ENCODE measurements around the gene KCNK6.

KCNK6 gene

DNA sequence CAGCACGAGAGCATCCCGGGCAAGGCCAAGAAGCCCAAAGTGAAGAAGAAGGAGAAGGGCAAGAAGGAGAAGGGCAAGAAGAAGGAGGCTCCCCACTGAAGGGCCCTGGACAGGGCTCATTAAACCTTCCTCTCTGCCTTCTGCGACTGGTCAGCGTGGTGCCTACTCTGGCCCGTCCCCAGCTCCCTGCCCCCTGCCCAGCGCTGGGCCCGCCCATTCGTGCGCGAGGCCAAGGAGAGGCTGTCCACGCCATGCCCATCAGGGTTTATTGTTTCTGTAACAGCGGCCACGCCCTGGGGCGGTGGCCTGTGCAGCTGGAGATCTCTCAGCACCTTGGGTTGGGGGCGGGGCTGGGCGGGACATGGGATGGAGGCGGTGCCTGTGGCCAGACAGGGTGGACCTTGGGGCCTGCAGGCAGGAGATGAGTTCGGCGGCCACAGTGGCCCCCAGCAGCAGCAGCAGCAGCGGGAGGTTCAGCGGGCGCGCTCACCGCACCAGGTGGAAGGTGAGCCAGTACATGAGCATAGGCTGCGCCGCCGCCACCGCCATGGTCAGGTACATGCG, 14.7 kb upstream of the KCNK6 start:
- Histone ChIP-seq H3K4me3 (ENCODE audit: low read length) (peak overlapping the region; percentile 44), H3K9ac (ENCODE audit: low read length) (peak overlapping the region; percentile 56), H3K27ac (ENCODE audit: low read depth, low read length) (peak overlapping the region; percentile 14), H3K4me1 (ENCODE audit: control insufficient read depth, insufficient read depth, low read length) (no peaks in the 10 kb centered on the region), H3K36me3 (ENCODE audit: control insufficient read depth, insufficient read depth, low read length) (peaks cover 20% of the 10 kb centered on the region), H3K27me3 (ENCODE audit: control insufficient read depth, insufficient read depth, low read length) (no peaks in the 10 kb centered on the region)

DNA sequence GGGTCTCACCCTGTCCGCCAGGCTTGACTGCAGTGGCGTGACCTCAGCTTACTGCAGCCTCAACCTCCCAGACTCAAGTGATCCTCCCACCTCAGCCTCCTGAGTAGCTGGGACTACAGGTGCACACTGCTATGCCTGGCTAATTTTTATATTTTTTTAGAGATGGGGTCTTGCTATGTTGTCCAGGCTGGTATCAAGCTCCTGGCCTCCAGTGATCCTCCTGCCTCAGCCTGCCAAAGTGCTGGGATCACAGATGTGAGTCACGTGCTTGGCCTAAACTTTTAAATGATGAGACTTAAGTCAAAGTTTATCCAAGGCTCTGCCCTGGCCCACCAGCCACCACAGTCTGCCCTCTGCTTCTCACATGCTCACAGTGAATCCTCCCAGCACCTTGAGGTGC, 13.4 kb upstream of the KCNK6 start:
- H3K4me1 ChIP-seq (ENCODE audit: control insufficient read depth, insufficient read depth, low read length): no peaks in the 10 kb centered on the region
- no peaks in the 10 kb centered on the region for H3K27me3 ChIP-seq (ENCODE audit: control insufficient read depth, insufficient read depth, low read length)
- H3K36me3 ChIP-seq (ENCODE audit: control insufficient read depth, insufficient read depth, low read length): peaks cover 20% of the 10 kb centered on the region
- no peak overlapping the region for H3K27ac ChIP-seq (ENCODE audit: low read depth, low read length)
- H3K4me3 ChIP-seq (ENCODE audit: low read length): no peak overlapping the region
- no peak overlapping the region for H3K9ac ChIP-seq (ENCODE audit: low read length)

DNA sequence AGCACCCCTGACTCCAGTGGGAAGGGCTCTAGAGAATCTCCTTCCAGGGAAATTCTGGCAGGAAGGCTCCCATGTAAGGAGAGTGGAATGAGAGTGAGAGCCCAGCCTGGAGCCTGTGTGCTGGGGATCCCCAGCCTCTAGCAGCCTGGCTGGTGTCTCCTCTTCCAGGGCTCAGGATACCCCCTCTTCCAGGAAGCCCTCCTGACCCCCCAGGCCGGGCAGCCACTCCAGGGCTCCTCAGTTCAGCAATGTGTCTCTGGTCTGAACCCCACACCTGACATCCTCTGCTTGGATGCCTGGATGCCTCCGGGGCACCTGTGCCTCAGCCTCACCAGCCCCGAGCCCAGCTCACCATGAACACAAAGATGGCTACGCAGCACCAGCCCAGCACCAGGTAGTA, 12.6 kb upstream of the KCNK6 start:
- Histone ChIP-seq H3K9ac (ENCODE audit: low read length) (no peak overlapping the region), H3K4me1 (ENCODE audit: control insufficient read depth, insufficient read depth, low read length) (no peaks in the 10 kb centered on the region), H3K36me3 (ENCODE audit: control insufficient read depth, insufficient read depth, low read length) (peaks cover 20% of the 10 kb centered on the region), H3K27ac (ENCODE audit: low read depth, low read length) (no peak overlapping the region), H3K4me3 (ENCODE audit: low read length) (no peak overlapping the region), H3K27me3 (ENCODE audit: control insufficient read depth, insufficient read depth, low read length) (no peaks in the 10 kb centered on the region)

DNA sequence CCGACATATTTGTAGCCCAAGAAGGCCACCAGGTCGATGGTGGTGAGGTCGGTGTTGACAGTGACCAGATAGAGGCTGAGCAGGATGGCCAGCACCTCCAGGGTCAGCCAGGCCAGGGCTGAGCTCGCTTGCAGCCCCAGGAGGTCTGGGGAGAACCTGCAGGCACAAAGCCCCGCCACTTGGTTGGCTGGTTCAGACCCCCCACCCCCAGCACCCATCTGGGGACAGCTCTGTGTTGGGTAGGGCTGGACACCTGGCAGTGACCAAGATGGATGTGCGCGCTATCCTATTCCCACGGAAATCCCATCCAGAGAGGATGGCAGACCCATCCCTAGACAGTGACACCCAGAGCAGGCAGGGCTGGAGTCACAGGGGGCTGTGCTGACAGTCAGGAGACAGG, 12.0 kb upstream of the KCNK6 start:
- Histone ChIP-seq H3K36me3 (ENCODE audit: control insufficient read depth, insufficient read depth, low read length) (peaks cover 20% of the 10 kb centered on the region), H3K27ac (ENCODE audit: low read depth, low read length) (no peak overlapping the region), H3K9ac (ENCODE audit: low read length) (no peak overlapping the region), H3K4me1 (ENCODE audit: control insufficient read depth, insufficient read depth, low read length) (no peaks in the 10 kb centered on the region), H3K4me3 (ENCODE audit: low read length) (no peak overlapping the region), H3K27me3 (ENCODE audit: control insufficient read depth, insufficient read depth, low read length) (no peaks in the 10 kb centered on the region)

DNA sequence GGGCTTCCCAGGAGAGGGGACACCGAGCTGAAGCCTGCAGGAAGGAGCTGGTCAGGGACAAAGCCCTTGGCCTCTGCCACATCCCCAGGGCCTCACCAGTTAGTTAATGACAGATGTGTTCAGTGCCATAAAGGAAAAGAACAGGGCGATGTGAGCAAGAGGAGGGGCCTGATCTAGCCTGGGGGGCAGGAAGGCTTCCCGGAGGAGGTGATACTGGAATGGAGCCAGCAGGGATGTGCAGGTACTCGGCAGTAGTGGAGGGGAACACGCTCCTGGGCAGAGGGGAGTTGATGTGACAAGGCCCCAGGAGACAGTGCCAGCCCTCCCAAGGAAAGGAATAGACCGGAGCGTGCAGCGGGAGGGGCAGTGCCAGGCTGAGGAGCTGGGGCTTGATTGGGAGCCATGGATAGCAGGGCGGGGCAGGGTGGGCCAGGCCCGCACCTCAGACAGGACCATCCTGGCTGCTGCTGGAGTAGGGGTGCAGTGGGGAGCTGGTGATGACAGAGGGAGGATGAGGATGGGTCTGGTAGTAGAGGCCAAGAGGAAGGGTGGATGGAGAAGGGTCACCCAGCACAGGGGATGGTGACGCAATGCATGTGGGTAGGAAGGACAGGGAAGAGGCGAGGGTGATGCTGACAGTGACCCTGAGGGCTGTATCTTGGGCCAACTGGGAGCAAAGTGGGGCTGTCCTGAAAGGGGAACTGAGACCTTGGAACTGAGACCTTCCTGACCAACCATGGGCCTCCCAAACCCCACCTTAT, 11.5 kb upstream of the KCNK6 start:
- Histone ChIP-seq H3K27me3 (ENCODE audit: control insufficient read depth, insufficient read depth, low read length) (no peaks in the 10 kb centered on the region), H3K4me1 (ENCODE audit: control insufficient read depth, insufficient read depth, low read length) (no peaks in the 10 kb centered on the region), H3K36me3 (ENCODE audit: control insufficient read depth, insufficient read depth, low read length) (peaks cover 20% of the 10 kb centered on the region), H3K4me3 (ENCODE audit: low read length) (no peak overlapping the region), H3K9ac (ENCODE audit: low read length) (no peak overlapping the region), H3K27ac (ENCODE audit: low read depth, low read length) (no peak overlapping the region)

DNA sequence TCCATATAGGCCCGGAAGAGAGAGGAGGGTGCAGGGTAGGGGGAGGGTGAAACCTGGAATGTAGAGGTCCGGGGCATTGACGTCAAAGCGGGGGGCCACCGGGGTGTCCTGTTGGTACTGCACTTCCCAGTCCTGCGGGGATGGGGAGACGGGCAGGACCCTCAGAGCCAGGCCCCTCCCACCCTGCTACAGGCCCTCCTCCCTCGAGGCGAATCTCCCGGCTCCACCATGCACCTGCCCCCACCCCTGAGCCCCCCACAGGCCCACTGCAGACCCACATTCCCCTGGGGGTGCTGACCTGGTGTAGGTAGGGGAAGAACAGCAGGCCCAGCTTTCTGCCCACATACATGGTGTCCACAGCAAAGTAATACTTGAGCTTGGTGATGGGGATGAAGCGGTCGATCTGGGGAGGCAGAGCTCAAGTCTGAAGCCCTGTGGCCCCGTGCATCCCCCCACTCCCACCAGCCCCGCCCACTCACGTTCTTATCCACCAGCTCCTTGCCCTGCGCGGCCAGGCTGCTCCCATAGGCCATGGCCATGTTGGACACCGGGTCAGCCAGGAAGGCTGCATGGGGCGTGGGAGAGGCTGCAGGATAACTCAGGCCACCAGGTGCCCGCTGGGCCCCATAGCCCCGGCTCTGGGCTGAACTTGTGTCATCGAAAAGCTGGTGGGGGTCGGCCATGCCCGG, 10.6 kb upstream of the KCNK6 start:
- H3K27me3 ChIP-seq (ENCODE audit: control insufficient read depth, insufficient read depth, low read length): no peaks in the 10 kb centered on the region
- H3K4me3 ChIP-seq (ENCODE audit: low read length): no peak overlapping the region
- H3K9ac ChIP-seq (ENCODE audit: low read length): no peak overlapping the region
- H3K27ac ChIP-seq (ENCODE audit: low read depth, low read length): no peak overlapping the region
- peaks cover 20% of the 10 kb centered on the region for H3K36me3 ChIP-seq (ENCODE audit: control insufficient read depth, insufficient read depth, low read length)
- H3K4me1 ChIP-seq (ENCODE audit: control insufficient read depth, insufficient read depth, low read length): no peaks in the 10 kb centered on the region

DNA sequence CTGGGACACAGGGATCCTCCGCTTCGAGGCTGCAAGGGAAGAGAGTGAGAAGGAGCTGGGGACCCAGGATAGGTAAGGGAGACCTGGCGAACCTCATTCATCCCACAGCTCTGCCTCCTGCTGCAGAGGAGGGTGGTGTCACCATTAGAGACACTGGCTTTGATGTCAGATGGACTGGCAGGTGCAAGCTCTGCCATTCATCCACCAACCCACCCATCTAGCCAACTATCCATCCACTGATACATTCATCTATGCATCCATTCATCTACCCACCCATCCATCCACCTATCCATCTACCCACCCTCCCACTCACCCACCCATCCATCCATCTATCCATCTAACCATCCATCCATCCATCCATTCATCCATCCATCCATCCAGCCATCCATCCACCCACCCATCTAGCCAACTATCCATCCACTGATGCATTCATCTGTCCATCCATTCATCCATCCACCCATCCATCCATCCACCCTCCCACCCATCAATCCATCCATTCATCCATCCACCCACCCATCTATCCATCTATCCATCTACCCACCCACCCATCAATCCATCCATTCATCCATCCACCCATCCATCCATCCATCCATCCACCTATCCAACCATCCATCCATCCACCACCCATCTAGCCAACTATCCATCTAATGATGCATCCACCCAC, 9.9 kb upstream of the KCNK6 start:
- H3K36me3 ChIP-seq (ENCODE audit: control insufficient read depth, insufficient read depth, low read length): peaks cover 20% of the 10 kb centered on the region
- no peak overlapping the region for H3K9ac ChIP-seq (ENCODE audit: low read length)
- H3K4me3 ChIP-seq (ENCODE audit: low read length): no peak overlapping the region
- no peak overlapping the region for H3K27ac ChIP-seq (ENCODE audit: low read depth, low read length)
- H3K4me1 ChIP-seq (ENCODE audit: control insufficient read depth, insufficient read depth, low read length): no peaks in the 10 kb centered on the region
- H3K27me3 ChIP-seq (ENCODE audit: control insufficient read depth, insufficient read depth, low read length): no peaks in the 10 kb centered on the region

DNA sequence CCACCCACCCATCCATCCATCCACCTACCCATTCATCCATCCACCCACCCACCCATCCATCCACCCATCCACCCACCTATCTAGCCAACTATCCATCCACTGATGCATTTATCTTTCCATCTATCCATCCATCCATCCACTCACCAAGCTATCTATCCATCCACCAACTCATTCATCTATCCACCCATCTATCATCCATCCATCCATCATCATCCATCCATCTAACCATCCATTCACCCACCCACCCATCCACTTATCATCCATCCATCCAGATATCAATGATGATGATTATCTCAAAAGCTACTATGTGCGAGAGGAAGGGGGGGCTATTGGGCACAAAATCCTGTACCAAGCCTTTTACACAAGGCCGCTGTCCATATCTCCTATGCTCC, 9.4 kb upstream of the KCNK6 start:
- Histone ChIP-seq H3K4me3 (ENCODE audit: low read length) (no peak overlapping the region), H3K36me3 (ENCODE audit: control insufficient read depth, insufficient read depth, low read length) (peaks cover 20% of the 10 kb centered on the region), H3K27me3 (ENCODE audit: control insufficient read depth, insufficient read depth, low read length) (no peaks in the 10 kb centered on the region), H3K9ac (ENCODE audit: low read length) (no peak overlapping the region), H3K27ac (ENCODE audit: low read depth, low read length) (no peak overlapping the region), H3K4me1 (ENCODE audit: control insufficient read depth, insufficient read depth, low read length) (no peaks in the 10 kb centered on the region)

DNA sequence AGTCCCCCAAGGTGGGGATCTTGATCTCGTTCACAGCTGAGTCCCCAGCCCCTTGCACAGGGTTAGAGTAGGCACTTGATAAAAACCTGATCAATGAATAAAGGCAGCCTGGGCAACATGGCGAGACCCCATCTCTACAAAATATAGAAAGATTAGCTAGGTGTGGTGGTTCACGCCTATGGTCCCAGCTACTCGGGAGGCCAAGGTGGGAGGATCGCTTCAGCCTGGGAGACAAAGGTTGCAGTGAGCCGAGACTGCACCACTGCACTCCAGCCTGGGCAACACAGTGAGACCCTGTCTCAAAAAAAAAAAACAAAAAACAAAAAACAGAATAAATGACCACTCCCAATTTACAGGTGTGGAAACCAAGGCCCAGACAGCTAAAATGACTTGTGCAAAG, 8.7 kb upstream of the KCNK6 start:
- Histone ChIP-seq H3K4me3 (ENCODE audit: low read length) (no peak overlapping the region), H3K9ac (ENCODE audit: low read length) (no peak overlapping the region), H3K36me3 (ENCODE audit: control insufficient read depth, insufficient read depth, low read length) (peaks cover 20% of the 10 kb centered on the region), H3K27me3 (ENCODE audit: control insufficient read depth, insufficient read depth, low read length) (no peaks in the 10 kb centered on the region), H3K4me1 (ENCODE audit: control insufficient read depth, insufficient read depth, low read length) (no peaks in the 10 kb centered on the region), H3K27ac (ENCODE audit: low read depth, low read length) (no peak overlapping the region)

DNA sequence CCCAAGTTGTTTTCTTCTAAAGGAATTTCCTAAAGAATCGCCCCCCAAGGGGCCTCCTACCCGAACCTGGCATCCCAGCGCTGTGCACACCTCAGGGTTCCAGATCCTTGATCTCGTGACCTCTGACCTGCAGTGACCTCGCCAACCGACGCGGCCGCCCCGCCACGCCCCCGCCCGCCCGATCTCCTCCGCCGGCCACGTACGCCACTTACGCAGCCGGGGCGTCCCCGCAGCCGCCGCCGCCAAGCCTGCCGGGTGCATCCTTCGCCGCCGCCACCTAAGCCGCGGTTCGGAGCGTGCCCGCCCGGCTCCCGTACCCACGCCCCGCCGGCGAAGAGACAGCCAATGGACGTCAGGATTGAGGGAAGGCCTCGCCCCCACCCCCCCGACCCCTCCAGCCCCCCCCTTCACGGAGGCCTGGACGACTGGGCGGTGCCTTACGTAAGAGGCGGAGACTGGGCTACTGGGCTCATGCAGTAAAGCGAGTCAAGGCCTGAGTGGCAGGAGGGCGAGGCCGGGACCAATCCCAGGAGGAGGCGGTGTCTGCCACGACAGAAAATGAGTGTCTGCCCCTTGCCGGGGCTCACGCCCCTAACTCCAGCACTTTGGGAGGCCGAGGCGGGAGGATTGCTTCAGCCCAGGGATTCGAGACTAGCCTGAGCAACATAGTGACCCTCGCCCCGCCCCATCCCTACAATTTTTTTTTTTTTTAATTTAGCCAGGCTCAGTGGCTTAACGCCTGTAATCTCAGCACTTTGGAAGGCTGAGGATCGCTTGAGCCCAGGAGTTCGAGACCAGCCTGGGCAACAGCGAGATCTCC, 3.8 kb upstream of the KCNK6 start, which contains the start of gene YIF1B:
Gene YIF1B, minus strand, starts transcription at position 291 of the 820 bp plus-strand sequence. Its CDS starts 30 bp downstream, at position 261.
- Histone ChIP-seq H3K9ac (ENCODE audit: low read length) (peak within 1 kb of the TSS; percentile 43), H3K4me1 (ENCODE audit: control insufficient read depth, insufficient read depth, low read length) (peaks cover 2% of the 10 kb centered on the region), H3K36me3 (ENCODE audit: control insufficient read depth, insufficient read depth, low read length) (no peaks in the 10 kb centered on the region), H3K27me3 (ENCODE audit: control insufficient read depth, insufficient read depth, low read length) (no peaks in the 10 kb centered on the region), H3K4me3 (ENCODE audit: low read length) (peak within 1 kb of the TSS; percentile 69), H3K27ac (ENCODE audit: low read depth, low read length) (peak within 1 kb of the TSS; percentile 72)

DNA sequence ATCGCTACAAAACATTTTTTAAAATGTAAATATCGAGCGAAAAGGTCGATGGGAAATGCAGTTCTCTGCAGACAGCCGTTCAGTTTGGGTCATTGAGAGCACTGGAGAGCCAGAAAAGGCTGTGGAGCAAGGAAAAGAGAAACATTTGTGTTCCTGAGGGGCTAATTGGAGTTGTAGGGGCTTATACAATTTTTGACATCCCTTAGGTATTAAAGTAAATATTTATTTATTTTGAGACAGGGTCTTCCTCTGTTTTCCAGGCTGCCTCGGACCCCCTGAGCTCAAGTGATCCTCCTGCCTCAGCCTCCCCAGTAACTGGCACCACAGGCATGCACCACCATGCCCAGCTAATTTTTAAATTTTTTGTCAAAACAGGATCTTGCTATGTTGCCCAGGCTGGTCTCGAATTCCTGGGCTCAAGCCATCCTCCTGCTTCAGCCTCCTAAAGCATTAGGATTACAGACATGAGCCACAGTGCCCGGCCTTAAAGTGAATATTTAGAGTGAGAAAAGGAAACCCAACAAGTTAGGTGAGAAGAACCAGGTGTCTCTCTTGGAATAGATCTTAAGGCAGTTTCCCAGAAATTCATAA, 3.1 kb upstream of the KCNK6 start:
- Histone ChIP-seq H3K9ac (ENCODE audit: low read length) (no peak overlapping the region), H3K27me3 (ENCODE audit: control insufficient read depth, insufficient read depth, low read length) (no peaks in the 10 kb centered on the region), H3K4me3 (ENCODE audit: low read length) (peak overlapping the region; percentile 38), H3K27ac (ENCODE audit: low read depth, low read length) (peak overlapping the region; percentile 72), H3K36me3 (ENCODE audit: control insufficient read depth, insufficient read depth, low read length) (no peaks in the 10 kb centered on the region), H3K4me1 (ENCODE audit: control insufficient read depth, insufficient read depth, low read length) (peaks cover 9% of the 10 kb centered on the region)
